SK-N-SH (cell line): ENCODE results near the gene SPACA9. TPM values are rescaled to one million over a fixed set of nuclear protein-coding genes. Genes with fewer than 3 reads are reported as not detected.

Experiments used
- CTCF ChIA-PET: fragments of 300-600, 350-600 bp; formaldehyde crosslinking; extraction: SDS; loops from one replicate; lab custom pipeline; 2021; lab: Yijun Ruan, JAX
- POLR2A ChIA-PET: fragments of 350-600 bp; sonication (Branson Sonifier 250); formaldehyde crosslinking; extraction: SDS; loops from one replicate; lab custom pipeline; 2020; ENCODE audit warnings: antibody characterized with exemption, inconsistent platforms; lab: Yijun Ruan, JAX
- DNase-seq: peaks from one replicate; pipeline ENCODE4 v3.0.0; 2012
- H2AFZ ChIP-seq: fragments of 200-600 bp; sonication (generic); 2 replicates; pipeline ENCODE4 v1.8.1; 2016; ENCODE audit warnings: antibody characterized with exemption, mild to moderate bottlenecking, low read depth
- H3F3A ChIP-seq: fragments of 200-600 bp; sonication (generic); replicated peaks from 2 replicates; pipeline ENCODE3; 2016; ENCODE audit warnings: antibody characterized with exemption, mild to moderate bottlenecking; ENCODE audit not compliant: insufficient read depth
- H3K27ac ChIP-seq, 2 experiments: fragments of 200-500 bp in 1 of 2; fragments of 200-600 bp in 1 of 2; sonication (Bioruptor generic) in 1 of 2; sonication (generic), shearing (Covaris generic) in 1 of 2; 2 replicates each; pipeline versions ENCODE4 v1.5.1 to v1.6.1; 2014 to 2016; ENCODE audit warnings: low read depth in 2 of 2, inconsistent platforms in 1 of 2, low read length in 1 of 2, mild to moderate bottlenecking in 1 of 2, mixed read lengths in 1 of 2
- H3K27me3 ChIP-seq: fragments of 200-600 bp; sonication (generic), shearing (Covaris generic); 2 replicates; pipeline ENCODE4 v1.6.1; 2016; ENCODE audit warnings: mixed run types; ENCODE audit not compliant: insufficient read depth
- H3K36me3 ChIP-seq, 2 experiments: fragments of 200-500 bp in 1 of 2; fragments of 200-600 bp in 1 of 2; sonication (Bioruptor generic) in 1 of 2; sonication (generic) in 1 of 2; replicated peaks in 1 of 2; 2 replicates each; pipeline versions ENCODE3 to v1.5.1; 2014 to 2016; ENCODE audit warnings: low read length in 1 of 2, mild to moderate bottlenecking in 1 of 2; ENCODE audit not compliant: insufficient read depth in 2 of 2, control insufficient read depth in 1 of 2
- H3K4me1 ChIP-seq, 2 experiments: fragments of 200-500 bp in 1 of 2; fragments of 200-600 bp in 1 of 2; sonication (Bioruptor generic) in 1 of 2; sonication (generic), shearing (Covaris generic) in 1 of 2; 2 replicates each; pipeline versions ENCODE4 v1.5.1 to v1.6.1; 2014 to 2016; ENCODE audit warnings: low read depth in 1 of 2, low read length in 1 of 2, mixed run types in 1 of 2; ENCODE audit not compliant: insufficient read depth in 2 of 2, control insufficient read depth in 1 of 2
- H3K4me2 ChIP-seq: fragments of 200-600 bp; sonication (generic), shearing (Covaris generic); 2 replicates; pipeline ENCODE4 v1.6.1; 2017; ENCODE audit warnings: mixed run types
- H3K4me3 ChIP-seq, 2 experiments: fragments of 200-500 bp in 1 of 2; fragments of 200-600 bp in 1 of 2; sonication (Bioruptor generic) in 1 of 2; sonication (generic), shearing (Covaris generic) in 1 of 2; 2 replicates each; pipeline versions ENCODE4 v1.5.1 to v1.8.1; 2014 to 2016; ENCODE audit warnings: low read depth in 2 of 2, inconsistent platforms in 1 of 2, low read length in 1 of 2, mild to moderate bottlenecking in 1 of 2, mixed read lengths in 1 of 2, moderate library complexity in 1 of 2
- H3K79me2 ChIP-seq: fragments of 200-600 bp; sonication (generic); 2 replicates; pipeline ENCODE4 v1.8.1; 2017; ENCODE audit warnings: mild to moderate bottlenecking; ENCODE audit not compliant: insufficient read depth
- H3K9ac ChIP-seq: fragments of 200-600 bp; sonication (generic); 2 replicates; pipeline ENCODE4 v1.6.1; 2017; ENCODE audit warnings: mixed run types
- H3K9me2 ChIP-seq: fragments of 200-600 bp; sonication (generic); 2 replicates; pipeline ENCODE4 v1.6.1; 2017; ENCODE audit warnings: mixed run types
- H3K9me3 ChIP-seq: fragments of 200-600 bp; sonication (generic); 2 replicates; pipeline ENCODE4 v1.6.1; 2017; ENCODE audit warnings: mixed run types, mild to moderate bottlenecking, moderate library complexity
- H4K20me1 ChIP-seq: fragments of 200-600 bp; sonication (generic); 2 replicates; pipeline ENCODE4 v1.6.1; 2017; ENCODE audit warnings: mild to moderate bottlenecking, mixed run types; ENCODE audit not compliant: insufficient read depth
- CHD2 ChIP-seq: fragments of 150-350 bp; IDR thresholded peaks from 2 replicates; pipeline ENCODE4 v1.6.1; 2018; ENCODE audit warnings: low read length; ENCODE audit not compliant: partially characterized antibody
- EP300 ChIP-seq, 2 experiments: IDR thresholded peaks; 2 replicates each; pipeline versions ENCODE4 v1.4.0 to v1.6.1; 2012; ENCODE audit warnings: borderline replicate concordance in 1 of 2, low read depth in 1 of 2, low read length in 1 of 2
- FOSL2 ChIP-seq: IDR thresholded peaks from 2 replicates; pipeline ENCODE4 v1.4.0; 2012; ENCODE audit warnings: low read depth, mild to moderate bottlenecking, moderate library complexity, borderline replicate concordance
- FOXJ3 ChIP-seq: sonication (generic); formaldehyde crosslinking; IDR thresholded peaks from 2 replicates; pipeline ENCODE4 v1.5.1; 2020; ENCODE audit warnings: mild to moderate bottlenecking, missing genetic modification reagents
- GATA2 ChIP-seq: sonication (generic); formaldehyde crosslinking; IDR thresholded peaks from 2 replicates; pipeline ENCODE4 v1.5.0; 2020; ENCODE audit warnings: mild to moderate bottlenecking, missing genetic modification reagents
- RAD21 ChIP-seq: IDR thresholded peaks from 2 replicates; pipeline ENCODE4 v1.6.1; 2012; ENCODE audit warnings: mild to moderate bottlenecking, low read length
- TCF12 ChIP-seq: IDR thresholded peaks from 2 replicates; pipeline ENCODE4 v1.4.0; 2012
- YY1 ChIP-seq: IDR thresholded peaks from 2 replicates; pipeline ENCODE4 v1.4.0; 2012; ENCODE audit warnings: low read depth, mild to moderate bottlenecking
- WGBS: methylation state at CpG from one replicate; pipeline ENCODE4 v1.1.6; 2017; ENCODE audit warnings: low lambda C conversion rate; 5-methylcytosine and 5-hydroxymethylcytosine counted together
- polyA plus RNA-seq, 3 experiments: library from polyadenylated mRNA; depleted of rRNA; stranded (reverse); fragments of >200 nt; gene quantifications; 2 replicates each; pipeline ENCODE4 v1.2.3, GENCODE V29; 2012
- TF ChIP-seq, protein P1 (sequence below): fragments of 150-350 bp; IDR thresholded peaks from 2 replicates; pipeline ENCODE4 v1.6.1; 2017; ENCODE audit warnings: antibody characterized with exemption, low read length, low read depth, borderline replicate concordance

SPACA9 gene
- polyA plus RNA-seq, 1 of the 3 experiments (the other 2 are of a cell fraction), result 9.8 TPM

DNA sequence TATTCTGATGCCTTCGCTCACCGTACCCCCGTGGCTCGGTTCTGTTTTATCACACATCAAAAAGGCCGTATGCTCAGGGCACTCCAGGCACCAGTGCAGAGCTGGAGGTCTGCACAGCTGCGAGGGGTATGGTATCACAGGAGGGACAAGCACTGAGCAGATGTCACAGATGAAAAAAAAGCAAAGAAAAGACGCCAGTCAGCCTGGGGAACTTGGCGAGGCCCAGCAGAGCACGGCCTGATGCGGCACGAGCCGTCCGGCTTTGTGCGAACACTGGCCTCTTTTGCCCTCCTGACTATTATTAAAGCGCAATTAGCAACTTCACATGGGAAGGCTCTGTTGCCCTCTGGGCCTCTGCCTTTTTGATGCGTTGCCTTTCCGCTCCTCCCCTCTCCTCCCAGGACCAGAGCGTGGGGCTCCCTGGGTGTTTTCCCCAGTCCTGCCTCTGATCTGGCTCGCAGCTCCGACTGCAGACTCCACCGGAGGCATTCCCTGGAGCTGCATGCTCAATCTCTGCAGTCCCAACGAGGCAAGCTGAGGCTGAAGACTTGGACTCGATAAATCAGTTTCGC, 45.1 kb upstream of the SPACA9 start:
- H3K4me2 ChIP-seq, result no peak overlapping the region
- no peaks in the 10 kb centered on the region for H3K36me3 ChIP-seq
- peaks cover 0 to 19% of the 10 kb centered on the region in 2 experiments; a peak in 1 of 4 replicates for H3K4me1 ChIP-seq
- H3K9me2 ChIP-seq, result no peaks in the 10 kb centered on the region
- H2AFZ ChIP-seq, result no peak overlapping the region
- H3K4me3 ChIP-seq, result no peak overlapping the region
- no peak overlapping the region for H3K9ac ChIP-seq
- ChIA-PET POLR2A (no interaction called here), CTCF (interaction anchor here (1.5 to 2.5 kb wide), 3 partner anchors 13 to 68 kb away, joined by 4 to 13 read pairs (median 10); no protein-coding TSS in a partner anchor)
- DNase-seq, result peak; percentile 81
- no peaks in the 10 kb centered on the region for H3K79me2 ChIP-seq
- no peaks in the 10 kb centered on the region for H3K27me3 ChIP-seq
- H4K20me1 ChIP-seq, result no peaks in the 10 kb centered on the region
- 70% methylated on average over 22 of the region's 24 CpGs for WGBS
- no peaks in the 10 kb centered on the region for H3F3A ChIP-seq
- H3K9me3 ChIP-seq, result no peaks in the 10 kb centered on the region
- H3K27ac ChIP-seq, result peak overlapping the region in 1 of 2 experiments; percentile 72; a peak in 2 of 4 replicates
- TF ChIP-seq YY1 (no peak), FOSL2 (no peak), EP300 (IDR thresholded peaks at IDR 0.05; ENCODE audit: borderline replicate concordance in 1 of 2, low read depth in 1 of 2, low read length in 1 of 2) (peak in 1 of 2 experiments; percentile 40; a peak in 2 of 4 replicates), FOXJ3 (peak; percentile 31), GATA2 (CRISPR knock-in tag) (peak; percentile 70), CHD2 (peak; percentile 15)
- TF ChIP-seq, protein P1, sequence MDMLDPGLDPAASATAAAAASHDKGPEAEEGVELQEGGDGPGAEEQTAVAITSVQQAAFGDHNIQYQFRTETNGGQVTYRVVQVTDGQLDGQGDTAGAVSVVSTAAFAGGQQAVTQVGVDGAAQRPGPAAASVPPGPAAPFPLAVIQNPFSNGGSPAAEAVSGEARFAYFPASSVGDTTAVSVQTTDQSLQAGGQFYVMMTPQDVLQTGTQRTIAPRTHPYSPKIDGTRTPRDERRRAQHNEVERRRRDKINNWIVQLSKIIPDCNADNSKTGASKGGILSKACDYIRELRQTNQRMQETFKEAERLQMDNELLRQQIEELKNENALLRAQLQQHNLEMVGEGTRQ, result no peak

DNA sequence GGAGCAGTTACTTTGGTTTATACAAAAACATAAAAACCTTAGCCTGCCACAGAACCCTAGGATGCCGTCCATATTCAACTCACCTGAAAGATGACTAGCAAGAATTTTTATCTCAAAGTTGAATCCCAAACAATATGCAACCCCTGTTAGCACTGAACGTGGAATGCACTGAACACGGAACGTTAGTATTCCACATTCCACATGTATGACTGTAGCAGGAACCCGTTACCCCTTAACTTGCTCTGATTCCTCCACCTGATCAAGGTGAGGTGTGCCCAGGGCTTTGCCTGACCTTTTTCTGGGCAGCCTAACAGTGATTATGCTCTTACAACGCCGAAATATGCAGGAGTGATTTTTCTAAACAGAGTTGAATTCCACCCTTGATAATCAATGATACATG, 44.4 kb upstream of the SPACA9 start:
- no peak overlapping the region for H3K4me3 ChIP-seq
- no peaks in the 10 kb centered on the region for H3K27me3 ChIP-seq
- H3K27ac ChIP-seq, result peak overlapping the region in 1 of 2 experiments; percentile 72; a peak in 2 of 4 replicates
- no peak overlapping the region for H2AFZ ChIP-seq
- H3K36me3 ChIP-seq, result no peaks in the 10 kb centered on the region
- H3F3A ChIP-seq, result no peaks in the 10 kb centered on the region
- TF ChIP-seq RAD21, result no peak
- no peak for TF ChIP-seq FOXJ3
- TF ChIP-seq TCF12, result no peak
- TF ChIP-seq YY1, result no peak
- POLR2A ChIA-PET, result no interaction called here
- H4K20me1 ChIP-seq, result no peaks in the 10 kb centered on the region
- CTCF ChIA-PET, result interaction anchor here (0.6 to 2.5 kb wide), 2 partner anchors 35 to 86 kb away, joined by 3 to 10 read pairs; no protein-coding TSS in a partner anchor
- H3K4me1 ChIP-seq, result peaks cover 0 to 19% of the 10 kb centered on the region in 2 experiments; a peak in 1 of 4 replicates
- DNase-seq, result no peak
- no peaks in the 10 kb centered on the region for H3K79me2 ChIP-seq
- H3K4me2 ChIP-seq, result no peak overlapping the region
- no peaks in the 10 kb centered on the region for H3K9me3 ChIP-seq
- H3K9me2 ChIP-seq, result no peaks in the 10 kb centered on the region
- WGBS, result 77% methylated on average over 7 of the region's 7 CpGs
- no peak overlapping the region for H3K9ac ChIP-seq
